H9 (cell line): ENCODE results near the gene TMEM220. TPM values are rescaled to one million over a fixed set of nuclear protein-coding genes. Genes with fewer than 3 reads are reported as not detected.

Experiments used
- DNase-seq: peaks from one replicate; pipeline ENCODE4 v3.0.0-alpha.2; 2017
- H2AFZ ChIP-seq: one replicate; pipeline ENCODE4 v1.6.1; 2013; ENCODE audit warnings: mild to moderate bottlenecking, low read length, control low read depth, moderate library complexity
- H2AK5ac ChIP-seq: 2 replicates; pipeline ENCODE4 v1.6.1; 2013; ENCODE audit warnings: low read length, control low read depth, mixed read lengths; ENCODE audit not compliant: insufficient read length
- H2BK120ac ChIP-seq: one replicate; pipeline ENCODE4 v1.6.1; 2013; ENCODE audit warnings: low read depth, mild to moderate bottlenecking, low read length, control low read depth, inconsistent platforms; ENCODE audit not compliant: poor library complexity, severe bottlenecking
- H2BK12ac ChIP-seq: 2 replicates; pipeline ENCODE4 v1.6.1; 2013; ENCODE audit warnings: low read length, control low read depth, mixed read lengths, low read depth; ENCODE audit not compliant: insufficient read length
- H2BK15ac ChIP-seq: 2 replicates; pipeline ENCODE4 v1.6.1; 2013; ENCODE audit warnings: low read depth, low read length, control low read depth
- H2BK20ac ChIP-seq: one replicate; pipeline ENCODE4 v1.6.1; 2013; ENCODE audit warnings: low read depth, mild to moderate bottlenecking, low read length, control low read depth, inconsistent platforms; ENCODE audit not compliant: poor library complexity, severe bottlenecking
- H2BK5ac ChIP-seq: 2 replicates; pipeline ENCODE4 v1.6.1; 2013; ENCODE audit warnings: low read length, control low read depth, mixed read lengths; ENCODE audit not compliant: insufficient read length
- H3K14ac ChIP-seq: 2 replicates; pipeline ENCODE4 v1.6.1; 2013; ENCODE audit warnings: low read length, control low read depth; ENCODE audit not compliant: insufficient read depth
- H3K18ac ChIP-seq: 2 replicates; pipeline ENCODE4 v1.6.1; 2013; ENCODE audit warnings: low read depth, mild to moderate bottlenecking, mixed read lengths, low read length, control low read depth; ENCODE audit not compliant: insufficient read length
- H3K23ac ChIP-seq: 2 replicates; pipeline ENCODE4 v1.6.1; 2013; ENCODE audit warnings: low read length, control low read depth, mixed read lengths, low read depth; ENCODE audit not compliant: insufficient read length
- H3K23me2 ChIP-seq: 2 replicates; pipeline ENCODE4 v1.6.1; 2013; ENCODE audit warnings: low read depth, mild to moderate bottlenecking, mixed read lengths, low read length, control low read depth; ENCODE audit not compliant: insufficient read length, poor library complexity, severe bottlenecking
- H3K27ac ChIP-seq: 2 replicates; pipeline ENCODE4 v1.5.1; 2013; ENCODE audit warnings: low read length, control low read depth, mixed read lengths, low read depth; ENCODE audit not compliant: insufficient read length
- H3K27me3 ChIP-seq: 2 replicates; pipeline ENCODE4 v1.6.1; 2013; ENCODE audit warnings: low read length, control low read depth, inconsistent platforms; ENCODE audit not compliant: insufficient read depth
- H3K4ac ChIP-seq: 2 replicates; pipeline ENCODE4 v1.6.1; 2013; ENCODE audit warnings: low read depth, mild to moderate bottlenecking, control low read depth, inconsistent platforms, low read length, moderate library complexity
- H3K4me1 ChIP-seq: 2 replicates; pipeline ENCODE4 v1.6.1; 2013; ENCODE audit warnings: low read length, control low read depth, inconsistent platforms; ENCODE audit not compliant: insufficient read depth
- H3K4me2 ChIP-seq: 2 replicates; pipeline ENCODE4 v1.6.1; 2013; ENCODE audit warnings: low read length, control low read depth, mixed read lengths; ENCODE audit not compliant: insufficient read length, insufficient read depth
- H3K56ac ChIP-seq: 2 replicates; pipeline ENCODE4 v1.6.1; 2013; ENCODE audit warnings: low read depth, mild to moderate bottlenecking, mixed read lengths, low read length, control low read depth; ENCODE audit not compliant: insufficient read length
- H3K79me1 ChIP-seq: 2 replicates; pipeline ENCODE4 v1.6.1; 2013; ENCODE audit warnings: low read depth, mild to moderate bottlenecking, moderate library complexity, low read length, control low read depth, inconsistent platforms; ENCODE audit not compliant: insufficient read depth, poor library complexity, severe bottlenecking
- H3K79me2 ChIP-seq: 2 replicates; pipeline ENCODE4 v1.6.1; 2013; ENCODE audit warnings: low read length, control low read depth, inconsistent platforms; ENCODE audit not compliant: insufficient read depth
- H3K9ac ChIP-seq: 2 replicates; pipeline ENCODE4 v1.6.1; 2013; ENCODE audit warnings: low read length, control low read depth, mixed read lengths; ENCODE audit not compliant: insufficient read length; ENCODE audit errors: extremely low read depth
- H3K9me3 ChIP-seq: one replicate; pipeline ENCODE4 v1.6.1; 2013; ENCODE audit warnings: low read depth, low read length, inconsistent platforms; ENCODE audit not compliant: control insufficient read depth
- H3T11ph ChIP-seq: one replicate; pipeline ENCODE4 v1.6.1; 2013; ENCODE audit warnings: mild to moderate bottlenecking, low read length, control low read depth, inconsistent platforms
- H4K20me1 ChIP-seq: one replicate; pipeline ENCODE4 v1.6.1; 2013; ENCODE audit not compliant: control insufficient read depth, insufficient read length, insufficient read depth
- H4K5ac ChIP-seq: 2 replicates; pipeline ENCODE4 v1.6.1; 2013; ENCODE audit warnings: low read depth, mild to moderate bottlenecking, mixed read lengths, low read length, control low read depth; ENCODE audit not compliant: insufficient read length
- H4K8ac ChIP-seq: replicated peaks from 2 replicates; pipeline ENCODE4 v1.6.1; 2013; ENCODE audit warnings: low read length, control low read depth, mixed read lengths, low read depth; ENCODE audit not compliant: insufficient read length
- H4K91ac ChIP-seq: 2 replicates; pipeline ENCODE4 v1.6.1; 2013; ENCODE audit warnings: low read depth, mild to moderate bottlenecking, moderate library complexity, mixed read lengths, low read length, control low read depth; ENCODE audit not compliant: insufficient read length
- H3K27ac Mint-ChIP-seq, 3 experiments: 2 replicates in 2 of 3; 3 replicates in 1 of 3; pipeline ENCODE4 v1.8.0; 2020 to 2021; ENCODE audit warnings: mixed read lengths in 3 of 3, mild to moderate bottlenecking in 1 of 3, moderate library complexity in 1 of 3
- H3K27me3 Mint-ChIP-seq: 2 replicates; pipeline ENCODE4 v1.8.0; 2021; ENCODE audit warnings: low read depth, mild to moderate bottlenecking, moderate library complexity, mixed read lengths
- H3K36me3 Mint-ChIP-seq, 3 experiments: 2 replicates in 2 of 3; 3 replicates in 1 of 3; pipeline ENCODE4 v1.8.0; 2020 to 2021; ENCODE audit warnings: low read depth in 3 of 3, mixed read lengths in 3 of 3; ENCODE audit not compliant: insufficient read depth in 1 of 3
- H3K4me1 Mint-ChIP-seq, 2 experiments: 2 replicates each; pipeline ENCODE4 v1.8.0; 2020; ENCODE audit warnings: mixed read lengths in 2 of 2
- H3K4me3 Mint-ChIP-seq, 2 experiments: 2 replicates in 1 of 2; 3 replicates in 1 of 2; pipeline ENCODE4 v1.8.0; 2020 to 2021; ENCODE audit warnings: mild to moderate bottlenecking in 2 of 2, mixed read lengths in 2 of 2, moderate library complexity in 1 of 2
- H3K9me3 Mint-ChIP-seq, 2 experiments: 2 replicates in 1 of 2; 3 replicates in 1 of 2; pipeline ENCODE4 v1.8.0; 2020; ENCODE audit warnings: mild to moderate bottlenecking in 2 of 2, mixed read lengths in 2 of 2, moderate library complexity in 1 of 2
- CTCF ChIP-seq: fragments of 200-600 bp; sonication (generic); conservative IDR thresholded peaks from 3 replicates; pipeline ENCODE4 v1.8.0; 2021; ENCODE audit warnings: antibody characterized with exemption, mild to moderate bottlenecking
- WGBS: extraction: QIAGEN DNeasy Blood & Tissue Kit; methylation state at CpG from one replicate; pipeline ENCODE4 v1.1.7; 2013; ENCODE audit warnings: missing lambda C conversion rate, low lambda C conversion rate, mixed read lengths; ENCODE audit not compliant: insufficient read length; ENCODE audit errors: extremely low coverage; 5-methylcytosine and 5-hydroxymethylcytosine counted together
- total RNA-seq: library from RNA; stranded (reverse); gene quantifications from 2 replicates; pipeline ENCODE4 v1.2.1, GENCODE V29; 2021

TMEM220 gene
- total RNA-seq, 1 experiment from 2014 or later, result 6.1 TPM

GRCh38 chr17:10683853-10684252 is 46.0 kb downstream of the TMEM220 start:
- Mint-ChIP-seq H3K9me3 (no peaks in the 10 kb centered on the region), H3K36me3 (peaks cover 35 to 88% (median 84%) of the 10 kb centered on the region in 3 experiments), H3K27ac (no peak overlapping the region), H3K4me3 (no peak overlapping the region), H3K27me3 (no peaks in the 10 kb centered on the region), H3K4me1 (no peaks in the 10 kb centered on the region)
- no peak overlapping the region for H2BK12ac ChIP-seq
- no CpG with 5 or more reads among the region's 2 CpGs for WGBS
- H3K56ac ChIP-seq, result no peak overlapping the region
- no peaks in the 10 kb centered on the region for H3K79me1 ChIP-seq
- H4K5ac ChIP-seq, result no peak overlapping the region
- H2AK5ac ChIP-seq, result no peak overlapping the region
- no peak overlapping the region for H3T11ph ChIP-seq
- H2BK20ac ChIP-seq, result no peak overlapping the region
- H3K27ac ChIP-seq, result no peak overlapping the region
- H4K8ac ChIP-seq, result no peak overlapping the region
- no peak overlapping the region for H3K18ac ChIP-seq
- no peaks in the 10 kb centered on the region for H3K9me3 ChIP-seq
- no peaks in the 10 kb centered on the region for H3K4me1 ChIP-seq
- no peak for DNase-seq
- H3K23me2 ChIP-seq, result no peaks in the 10 kb centered on the region
- H3K14ac ChIP-seq, result no peak overlapping the region
- H2BK15ac ChIP-seq, result no peak overlapping the region
- TF ChIP-seq CTCF, result peak; percentile 71
- no peak overlapping the region for H2BK120ac ChIP-seq
- H2AFZ ChIP-seq, result no peak overlapping the region
- no peaks in the 10 kb centered on the region for H3K27me3 ChIP-seq
- no peak overlapping the region for H2BK5ac ChIP-seq
- no peaks in the 10 kb centered on the region for H3K79me2 ChIP-seq
- H3K4ac ChIP-seq, result no peak overlapping the region
- H4K91ac ChIP-seq, result no peak overlapping the region
- H3K4me2 ChIP-seq, result no peak overlapping the region
- H3K23ac ChIP-seq, result no peak overlapping the region
- no peaks in the 10 kb centered on the region for H4K20me1 ChIP-seq
- no peak overlapping the region for H3K9ac ChIP-seq
